ENCODE data around the gene NDST1.
"Not testable (repeated sequence)": the region's sequence is repeated elsewhere in the genome, so short reads cannot be mapped to it uniquely, and the experiment has no call there.

The NDST1 gene

GRCh38 chr5:150508828-150509227, 897 bp downstream of the NDST1 start:
- DNase-seq, result no peak

- no peak for DNase-seq
Observed at GRCh38 chr5:150509992-150510391, 2.1 kb downstream of the NDST1 start.

- no peak for DNase-seq
Observed at GRCh38 chr5:150510460-150511263, 2.7 kb downstream of the NDST1 start.

- DNase-seq, result peak; percentile 77
Observed at GRCh38 chr5:150511578-150512367, 3.8 kb downstream of the NDST1 start.

- DNase-seq, result no peak
Observed at GRCh38 chr5:150512368-150512747, 4.4 kb downstream of the NDST1 start.

- no peak for DNase-seq
Observed at GRCh38 chr5:150513375-150514309, 5.7 kb downstream of the NDST1 start.

GRCh38 chr5:150514708-150515211, 6.8 kb downstream of the NDST1 start:
- no peak for DNase-seq

GRCh38 chr5:150515446-150515845, 7.5 kb downstream of the NDST1 start:
- DNase-seq, result no peak

GRCh38 chr5:150516011-150516410, 8.1 kb downstream of the NDST1 start:
- no peak for DNase-seq

- no peak for DNase-seq
Observed at GRCh38 chr5:150517272-150518152, 9.6 kb downstream of the NDST1 start.

- DNase-seq, result not testable (repeated sequence)
Observed at GRCh38 chr5:150518712-150519559, 11.0 kb downstream of the NDST1 start.

- DNase-seq, result no peak
Observed at GRCh38 chr5:150519560-150519945, 11.6 kb downstream of the NDST1 start.

- DNase-seq, result no peak
Observed at GRCh38 chr5:150519978-150520377, 12.0 kb downstream of the NDST1 start.

GRCh38 chr5:150520747-150521521, 13.0 kb downstream of the NDST1 start:
- DNase-seq, result no peak

- no peak for DNase-seq
Observed at GRCh38 chr5:150521522-150521817, 13.5 kb downstream of the NDST1 start.

- no peak for DNase-seq
Observed at GRCh38 chr5:150521939-150522503, 14.1 kb downstream of the NDST1 start.

- no peak for DNase-seq
Observed at GRCh38 chr5:150522504-150523414, 14.8 kb downstream of the NDST1 start.

GRCh38 chr5:150523472-150524350, 15.8 kb downstream of the NDST1 start:
- peak; percentile 53 for DNase-seq

Measured in right forelimb (tissue), 1 donor.